ENCODE measurements around the gene LILRA2. TPM values are rescaled to one million over a fixed set of nuclear protein-coding genes. Genes with fewer than 3 reads are reported as not detected.
"Not testable (repeated sequence)": the region's sequence is repeated elsewhere in the genome, so short reads cannot be mapped to it uniquely, and the experiment has no call there.

Gene LILRA2
- total RNA-seq, 1 experiment from 2014 or later, result not detected

GRCh38 chr19:54608205-54608604 is 34.6 kb downstream of the LILRA2 start:
- DNase-seq (ENCODE audit: extremely low read depth, low read depth), result no peak

DNA sequence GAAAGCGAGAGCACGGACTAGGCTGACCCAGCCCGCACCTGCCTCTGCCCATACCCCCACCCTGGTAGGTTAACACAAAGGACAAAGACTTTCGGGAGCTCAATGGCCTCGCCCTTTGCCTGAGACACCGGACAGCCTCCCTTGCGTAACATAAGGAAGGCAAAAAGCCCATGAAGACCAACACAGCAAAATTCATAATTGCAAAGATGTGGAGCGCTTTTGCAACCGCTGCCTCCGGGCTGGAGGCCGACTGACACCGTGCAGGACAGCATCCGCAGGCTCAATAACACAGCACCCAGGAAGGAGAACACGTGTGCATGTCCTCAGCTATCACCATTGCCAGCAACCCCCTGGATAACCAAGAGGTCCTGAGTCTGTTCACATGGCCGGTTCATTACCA is 35.2 kb downstream of the LILRA2 start:
- no peak for DNase-seq (ENCODE audit: extremely low read depth, low read depth)

GRCh38 chr19:54609356-54609791 is 35.8 kb downstream of the LILRA2 start:
- DNase-seq (ENCODE audit: extremely low read depth, low read depth), result no peak

DNA sequence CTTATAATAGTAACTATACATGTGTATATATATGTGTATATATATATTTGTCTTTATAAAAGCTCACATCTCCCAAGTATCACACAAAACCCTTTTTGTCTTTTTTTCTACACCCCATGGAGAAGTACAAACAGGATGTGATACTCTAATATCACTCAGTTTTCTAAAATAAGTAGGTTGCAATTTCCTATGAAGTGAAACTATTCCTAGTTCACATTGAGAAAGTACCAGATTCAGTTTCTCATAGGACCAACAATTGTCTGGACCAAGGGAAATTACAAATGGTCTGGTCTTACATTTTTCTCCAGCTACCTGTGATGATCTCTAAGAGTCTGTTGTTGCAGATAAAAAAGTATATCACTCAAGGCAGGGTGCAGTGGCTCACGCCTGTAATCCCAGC is 38.8 kb downstream of the LILRA2 start:
- no peak for DNase-seq (ENCODE audit: extremely low read depth, low read depth)

- no peak for DNase-seq (ENCODE audit: extremely low read depth, low read depth)
These were observed 41.1 kb downstream of the LILRA2 start for GRCh38 chr19:54614726-54615125.

DNA sequence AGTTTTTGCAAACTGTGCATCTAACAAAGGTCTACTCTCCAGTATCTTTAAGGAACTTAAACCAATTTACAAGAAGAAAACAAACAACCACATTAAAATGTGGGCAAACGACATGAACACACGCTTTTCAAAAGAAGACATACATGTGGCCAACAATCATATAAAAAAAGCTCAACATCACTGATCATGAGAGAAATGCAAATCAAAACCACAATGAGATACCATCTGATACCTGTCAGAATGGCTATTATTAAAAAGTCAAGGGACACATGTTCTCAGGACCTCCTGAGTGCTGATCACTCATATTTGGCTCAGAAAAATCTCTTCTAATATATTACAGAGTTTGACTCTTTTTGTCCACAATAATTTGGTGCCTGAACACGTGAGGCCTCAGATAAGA is 42.5 kb downstream of the LILRA2 start:
- no peak for DNase-seq (ENCODE audit: extremely low read depth, low read depth)

DNA sequence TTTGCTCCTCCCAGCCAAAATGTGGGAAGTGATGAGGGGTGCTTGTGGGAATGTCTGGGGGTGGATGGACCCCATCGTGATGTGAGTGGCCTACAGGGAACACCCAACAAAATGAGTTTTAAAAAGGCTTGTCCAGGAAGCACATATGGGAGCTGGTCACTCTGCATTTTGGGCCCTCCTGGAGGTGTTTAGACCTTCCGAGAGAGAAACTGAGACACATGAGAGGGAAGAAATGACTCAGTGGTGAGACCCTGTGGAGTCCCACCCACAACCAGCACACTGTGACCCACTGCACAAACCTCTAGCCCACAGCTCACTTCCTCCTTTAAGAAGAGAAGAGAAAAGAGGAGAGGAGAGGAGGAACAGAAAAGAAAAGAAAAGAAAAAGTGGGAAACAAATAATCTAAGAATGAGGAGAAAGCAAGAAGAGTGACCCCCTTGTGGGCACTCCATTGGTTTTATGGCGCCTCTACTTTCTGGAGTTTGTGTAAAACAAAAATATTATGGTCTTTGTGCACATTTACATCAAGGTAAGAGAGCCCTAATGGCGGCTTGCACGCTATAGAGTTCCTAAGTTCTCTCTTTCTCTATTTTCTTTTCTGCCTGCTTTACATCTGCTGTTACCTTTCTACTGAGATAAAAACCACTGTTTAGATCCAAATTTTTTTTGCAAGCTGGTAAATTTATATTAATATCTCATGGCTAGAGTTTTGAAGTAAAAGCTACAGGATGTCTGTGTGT is 43.4 kb downstream of the LILRA2 start:
- no peak for DNase-seq (ENCODE audit: extremely low read depth, low read depth)

DNA sequence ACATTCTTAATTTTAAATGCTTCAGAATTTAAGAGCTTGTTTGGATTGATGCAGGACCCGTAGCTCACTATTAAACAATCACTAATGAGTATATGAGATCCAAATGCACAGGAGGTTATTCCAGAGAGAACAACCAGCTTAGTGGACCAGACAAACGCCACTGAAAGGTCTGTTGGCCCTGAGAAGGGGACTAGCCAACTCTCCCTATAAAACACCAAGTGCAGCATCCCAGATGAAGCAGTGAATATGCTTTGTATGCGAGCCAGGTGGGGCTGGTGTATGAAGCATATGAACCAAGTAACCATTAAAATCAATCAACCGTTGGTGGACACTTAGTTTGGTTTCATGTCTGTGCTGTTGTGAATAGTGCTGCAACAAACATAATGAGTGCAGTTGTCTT is 46.9 kb downstream of the LILRA2 start:
- no peak for DNase-seq (ENCODE audit: extremely low read depth, low read depth)

- DNase-seq (ENCODE audit: extremely low read depth, low read depth), result no peak
These were observed 48.8 kb downstream of the LILRA2 start for GRCh38 chr19:54622431-54622830.

DNA sequence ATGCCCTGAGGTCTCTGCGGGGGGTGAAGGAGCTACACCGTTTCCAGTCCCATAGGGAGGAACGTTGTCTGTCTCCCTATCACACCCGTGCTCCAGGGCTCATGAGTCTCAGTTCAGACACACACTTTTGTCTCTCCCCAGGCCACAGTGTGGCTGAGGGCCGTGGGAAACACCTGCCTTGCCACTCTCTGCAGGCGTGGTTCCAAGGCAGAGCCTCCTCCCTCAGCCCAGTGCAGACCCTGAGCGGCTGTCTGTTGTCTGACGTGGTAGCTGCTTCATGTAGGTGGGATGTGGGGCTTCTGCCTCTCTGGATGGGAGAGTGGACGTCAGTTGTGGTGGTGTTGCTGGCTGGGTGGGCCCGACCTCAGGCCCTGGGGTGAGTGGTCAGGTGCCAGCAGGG is 50.6 kb downstream of the LILRA2 start:
- DNase-seq (ENCODE audit: extremely low read depth, low read depth), result not testable (repeated sequence)

DNA sequence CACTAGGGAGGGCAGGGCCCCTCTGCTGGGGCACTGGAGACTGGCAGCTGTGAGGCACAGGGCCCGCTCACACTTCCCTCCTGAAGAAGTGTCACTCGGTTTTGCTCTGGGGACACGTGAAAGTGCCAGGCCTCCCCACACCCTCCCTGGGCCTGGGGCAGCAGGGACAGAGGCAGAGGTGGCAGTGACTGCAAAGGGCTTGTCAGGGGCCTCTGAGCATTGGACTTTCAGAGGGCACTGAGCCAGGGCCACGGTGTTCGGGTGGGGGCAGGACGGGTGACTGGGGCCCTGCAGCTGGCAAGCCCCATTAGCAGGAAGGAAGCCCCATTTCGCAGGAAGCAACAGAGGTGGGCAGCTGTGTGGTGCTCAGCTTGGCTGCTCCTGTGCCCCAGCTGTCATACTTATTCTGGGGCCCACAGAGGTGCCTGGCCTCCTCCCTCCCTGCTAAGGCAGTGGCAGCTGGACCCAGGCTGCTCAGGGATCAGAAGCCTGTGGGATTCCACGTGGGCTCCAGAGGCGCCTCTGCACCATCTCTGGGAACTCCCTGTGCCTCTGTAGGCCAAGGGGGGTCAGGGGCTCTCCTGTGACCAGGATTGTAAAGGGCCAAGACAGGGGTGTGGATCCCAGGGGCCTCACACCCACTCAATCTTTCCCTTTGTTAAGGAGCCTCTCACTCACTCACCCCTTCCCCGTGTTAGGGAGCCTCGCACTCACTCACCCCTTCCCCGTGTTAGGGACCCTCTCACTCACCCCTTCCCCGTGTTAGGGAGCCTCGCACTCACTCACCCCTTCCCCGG is 51.5 kb downstream of the LILRA2 start:
- not testable (repeated sequence) for DNase-seq (ENCODE audit: extremely low read depth, low read depth)

DNA sequence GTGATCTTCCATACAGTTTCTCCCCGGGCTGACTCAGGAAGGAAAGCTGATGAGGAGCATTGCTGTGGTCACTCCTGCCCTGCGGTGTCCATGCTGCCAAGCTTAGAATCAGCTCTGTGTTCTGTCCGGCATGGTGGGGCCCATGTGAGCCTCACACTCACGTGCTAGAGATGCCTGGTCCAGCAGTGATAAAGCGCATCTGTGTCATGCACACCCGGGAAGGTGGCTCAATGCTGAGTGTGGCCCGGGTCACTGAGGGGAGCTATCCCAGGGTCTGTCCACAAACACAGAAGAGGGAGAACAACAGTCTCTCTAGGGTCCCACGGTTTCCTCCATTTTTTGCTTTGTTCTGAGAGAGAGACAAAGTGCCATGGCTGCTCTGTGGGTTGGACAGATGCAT is 53.2 kb downstream of the LILRA2 start:
- no peak for DNase-seq (ENCODE audit: extremely low read depth, low read depth)

GRCh38 chr19:54627912-54628311 is 54.3 kb downstream of the LILRA2 start:
- not testable (repeated sequence) for DNase-seq (ENCODE audit: extremely low read depth, low read depth)

GRCh38 chr19:54630262-54630661 is 56.7 kb downstream of the LILRA2 start, which contains the start of gene LILRB1:
LILRB1 (plus strand) TSS chr19:54630484; CDS start chr19:54631074, 590 bp downstream.
- DNase-seq (ENCODE audit: extremely low read depth, low read depth), result not testable (repeated sequence)

- DNase-seq (ENCODE audit: extremely low read depth, low read depth), result no peak
These were observed 57.2 kb downstream of the LILRA2 start for GRCh38 chr19:54630782-54631181.

GRCh38 chr19:54631489-54632337 is 58.1 kb downstream of the LILRA2 start:
- not testable (repeated sequence) for DNase-seq (ENCODE audit: extremely low read depth, low read depth)

- DNase-seq (ENCODE audit: extremely low read depth, low read depth), result not testable (repeated sequence)
These were observed 58.9 kb downstream of the LILRA2 start for GRCh38 chr19:54632517-54632916.

DNA sequence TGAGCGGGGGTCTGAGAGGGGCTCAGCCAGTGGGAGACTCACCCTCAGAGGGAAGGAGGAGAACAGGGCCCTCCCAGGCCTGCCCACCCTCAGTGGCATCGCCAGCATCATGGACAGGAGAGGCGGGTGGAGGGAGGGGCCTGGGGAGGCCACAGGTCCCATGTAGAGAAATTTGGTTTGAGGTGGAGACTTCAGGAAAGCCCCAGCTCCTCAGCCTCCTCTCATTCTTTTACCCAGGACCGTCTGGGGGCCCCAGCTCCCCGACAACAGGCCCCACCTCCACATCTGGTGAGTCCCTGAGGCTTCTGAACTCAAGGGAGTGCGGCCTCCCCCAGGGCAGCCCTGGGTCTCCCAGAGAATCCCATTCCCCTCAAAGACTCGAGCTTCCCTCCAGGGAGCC is 59.8 kb downstream of the LILRA2 start:
- no peak for DNase-seq (ENCODE audit: extremely low read depth, low read depth)

- not testable (repeated sequence) for DNase-seq (ENCODE audit: extremely low read depth, low read depth)
These were observed 62.5 kb downstream of the LILRA2 start for GRCh38 chr19:54636081-54636480.

- DNase-seq (ENCODE audit: extremely low read depth, low read depth), result no peak
These were observed 65.1 kb downstream of the LILRA2 start for GRCh38 chr19:54638683-54639082.
